GM18517 (cell line): Measurements from ENCODE around the gene N4BP2L2.
"Not testable (repeated sequence)": the region's sequence is repeated elsewhere in the genome, so short reads cannot be mapped to it uniquely, and the experiment has no call there.

ENCODE experiments used
- ATAC-seq: cut with Tn5 transposase; IDR thresholded peaks from one replicate; pipeline ENCODE4 v1.9.1; 2021; ENCODE audit warnings: mild to moderate bottlenecking, moderate library complexity; ENCODE audit not compliant: unreplicated experiment

The N4BP2L2 gene

DNA sequence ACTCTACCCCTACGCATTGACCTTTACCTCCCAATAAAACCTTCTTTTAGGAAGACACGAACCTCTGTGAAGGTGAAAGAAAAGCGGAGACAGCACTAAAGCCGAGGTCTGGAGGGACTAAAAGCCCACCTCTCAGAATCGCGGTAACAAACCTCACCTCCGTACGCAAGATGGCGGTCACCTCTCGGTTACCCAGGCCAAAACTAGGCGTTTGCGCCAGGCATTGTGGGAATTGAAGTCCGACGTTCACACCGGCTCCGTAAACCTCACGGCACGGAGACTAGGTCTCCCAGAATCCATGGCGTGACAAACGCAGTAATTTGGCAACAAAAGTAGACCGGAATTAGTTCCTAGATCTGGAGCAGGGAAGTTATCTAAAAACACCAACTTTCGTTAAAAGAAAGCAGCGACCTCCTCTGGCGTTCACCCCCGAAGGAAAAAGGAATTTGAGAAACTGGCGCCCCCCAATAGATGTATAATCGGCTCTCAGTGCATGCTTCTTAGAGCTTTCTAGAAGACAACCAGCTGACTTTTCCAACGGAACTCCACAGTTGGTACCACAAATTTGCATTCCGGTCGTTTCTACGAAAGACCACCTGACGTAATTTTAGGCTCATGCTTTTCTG, at the start of gene N4BP2L2:
TSS of gene N4BP2L2 (minus strand) at position 175 of the 626 bp plus-strand sequence. CDS start 1,768 bp downstream, outside the sequence.
- peak; percentile 95 for ATAC-seq

- ATAC-seq, result no peak
Measured at GRCh38 chr13:32587811-32588170, 49.2 kb upstream of the N4BP2L2 start.

DNA sequence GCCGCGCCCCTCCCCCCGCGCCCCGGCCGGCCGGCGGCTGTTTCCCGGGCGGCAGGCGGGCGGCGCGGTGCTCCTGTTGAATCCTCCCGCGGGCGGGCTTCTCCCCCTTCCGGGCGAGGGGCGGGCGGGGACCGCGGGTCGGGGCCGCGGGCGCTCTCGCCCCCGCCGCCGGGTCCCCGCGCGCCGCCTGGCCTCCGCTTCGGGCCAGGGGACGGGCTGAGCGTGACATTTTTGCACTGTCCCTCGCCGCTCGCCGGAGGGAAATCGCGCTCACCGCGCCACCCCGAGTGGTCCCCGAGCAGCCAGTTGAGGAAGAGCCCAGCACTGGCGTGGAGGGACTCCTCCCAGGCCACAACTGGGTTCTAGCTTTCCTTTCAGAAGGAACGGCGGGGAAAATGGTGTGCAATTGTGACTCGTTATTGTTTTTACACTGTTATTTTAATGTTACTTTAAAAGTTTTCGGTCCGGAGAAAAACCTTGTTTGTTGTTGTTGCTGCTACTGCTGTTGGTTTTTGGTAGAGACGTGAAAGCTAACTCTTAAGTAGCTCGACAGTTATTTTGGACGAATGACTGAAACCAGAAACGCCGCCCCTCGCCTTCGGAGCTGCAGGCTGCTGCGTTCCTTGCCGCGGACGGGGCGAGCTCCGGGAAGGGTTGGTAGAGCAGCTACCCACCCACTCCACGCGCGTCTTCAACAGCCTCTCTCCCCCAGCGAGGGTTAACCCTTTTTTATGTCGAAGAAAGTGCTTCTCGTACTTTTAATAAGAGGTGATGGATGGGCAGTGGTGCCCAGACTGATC, 48.6 kb upstream of the N4BP2L2 start:
- peak; percentile 33 for ATAC-seq

GRCh38 chr13:32586080-32586900, 47.7 kb upstream of the N4BP2L2 start, which contains the start of gene PDS5B:
PDS5B (plus strand) TSS chr13:32586452; CDS start chr13:32648773, 62,321 bp downstream.
- ATAC-seq, result peak; percentile 75

GRCh38 chr13:32585550-32586079, 47.0 kb upstream of the N4BP2L2 start:
- no peak for ATAC-seq

DNA sequence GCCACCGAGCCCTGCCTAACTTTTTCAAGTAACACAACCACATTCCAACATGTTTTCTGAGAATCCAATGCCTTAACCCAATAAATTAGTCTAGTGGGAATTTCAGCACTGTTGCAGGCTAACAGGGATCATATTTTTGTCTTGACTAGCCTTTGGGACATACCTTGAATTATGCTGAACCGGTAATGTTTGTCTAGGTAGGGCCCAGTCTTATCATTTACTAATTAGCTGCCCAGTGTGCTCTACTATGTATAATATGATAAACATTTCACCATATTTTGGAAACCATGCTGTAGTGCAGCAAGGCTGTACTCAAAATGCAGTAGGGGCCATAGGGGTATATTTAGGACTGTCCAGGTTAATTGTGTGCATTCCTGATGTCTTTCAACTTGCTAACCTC, 44.4 kb upstream of the N4BP2L2 start:
- no peak for ATAC-seq

GRCh38 chr13:32582281-32582680, 43.7 kb upstream of the N4BP2L2 start:
- no peak for ATAC-seq

DNA sequence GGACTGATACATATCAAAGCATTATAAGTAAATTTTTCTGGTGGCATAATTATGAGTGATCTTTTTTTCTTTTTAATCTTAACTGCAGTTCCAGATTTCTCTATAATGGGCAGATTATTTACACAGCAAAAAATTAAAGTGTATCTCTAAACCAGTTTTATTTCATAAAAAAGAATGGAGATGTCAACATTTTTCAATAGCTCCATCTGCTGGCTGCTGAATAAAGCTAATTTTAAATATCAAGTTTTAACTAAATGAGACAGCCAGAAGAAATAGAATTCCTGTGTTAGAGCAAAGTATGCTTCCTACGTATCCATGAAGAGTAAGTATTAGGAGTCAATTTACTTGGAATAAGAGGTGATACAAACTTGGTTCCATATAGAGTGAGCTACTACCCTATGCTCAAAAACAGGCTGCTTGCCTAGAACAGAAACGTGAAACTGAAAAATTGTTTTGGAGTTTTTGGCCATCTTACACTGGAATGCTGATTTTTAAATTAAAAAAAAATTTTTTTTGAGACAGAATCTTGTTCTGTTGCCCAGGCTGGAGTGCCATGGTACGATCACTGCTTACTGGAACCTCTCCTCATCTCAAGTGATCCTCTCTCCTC, 42.7 kb upstream of the N4BP2L2 start:
- ATAC-seq, result no peak

- no peak for ATAC-seq
Measured at GRCh38 chr13:32577032-32577431, 38.4 kb upstream of the N4BP2L2 start.

- not testable (repeated sequence) for ATAC-seq
Measured at GRCh38 chr13:32575687-32576086, 37.1 kb upstream of the N4BP2L2 start.

- ATAC-seq, result not testable (repeated sequence)
Measured at GRCh38 chr13:32560842-32561241, 22.2 kb upstream of the N4BP2L2 start.

DNA sequence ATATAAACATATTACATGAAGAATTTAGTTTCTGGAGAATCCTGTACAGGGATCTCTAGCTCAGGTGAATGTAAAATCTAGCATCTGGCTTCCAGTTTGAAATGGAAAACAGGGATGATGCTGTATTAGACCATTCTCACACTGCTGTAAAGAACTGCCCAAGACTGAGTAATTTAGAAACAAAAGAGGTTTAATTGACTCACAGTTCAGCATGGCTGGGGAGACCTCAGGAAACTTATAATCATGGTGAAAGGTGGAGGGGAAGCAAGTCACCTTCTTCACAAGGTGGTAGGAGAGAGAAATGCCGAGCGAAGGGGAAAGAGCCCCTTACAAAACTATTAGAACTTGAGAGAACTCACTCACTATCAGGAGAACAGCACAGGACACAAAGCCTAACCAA, 17.0 kb upstream of the N4BP2L2 start:
- no peak for ATAC-seq

DNA sequence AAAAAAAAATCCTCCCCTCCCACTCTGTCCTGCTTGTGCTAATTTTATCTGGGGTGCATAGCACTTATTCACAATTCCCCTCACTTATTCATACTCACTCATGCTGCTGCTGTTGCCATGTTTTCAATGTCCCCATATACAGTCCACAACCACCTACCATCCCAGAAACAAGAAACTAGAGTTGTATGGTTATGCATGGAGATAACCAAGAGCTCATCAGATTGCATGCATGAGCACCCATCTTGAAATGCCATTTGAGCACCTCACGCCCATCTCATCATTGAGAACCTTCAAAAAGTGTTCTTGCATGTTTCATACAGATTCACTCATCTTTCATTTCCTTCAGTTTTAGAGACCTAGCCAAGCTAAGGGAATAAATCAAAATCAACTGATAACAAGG, 15.1 kb upstream of the N4BP2L2 start:
- no peak for ATAC-seq

DNA sequence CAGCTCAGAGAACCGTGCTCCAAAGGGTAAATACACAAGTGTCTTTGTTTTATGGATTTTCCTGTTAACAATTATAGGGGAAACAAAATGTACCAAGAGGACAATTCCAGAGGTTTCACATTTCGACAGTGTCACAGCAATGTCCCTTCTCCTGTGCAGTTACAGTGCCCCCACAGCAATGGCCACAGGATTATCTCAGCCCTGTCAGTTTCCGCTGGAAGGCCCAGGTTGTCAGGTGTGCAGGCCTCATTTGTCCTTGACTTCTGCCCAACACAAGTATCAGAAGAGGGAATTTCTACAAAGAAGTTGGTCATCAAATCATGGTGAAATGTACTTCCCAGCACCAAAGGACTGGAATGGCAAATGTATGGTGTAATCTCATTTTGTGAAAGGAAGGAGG, 11.2 kb upstream of the N4BP2L2 start:
- no peak for ATAC-seq

DNA sequence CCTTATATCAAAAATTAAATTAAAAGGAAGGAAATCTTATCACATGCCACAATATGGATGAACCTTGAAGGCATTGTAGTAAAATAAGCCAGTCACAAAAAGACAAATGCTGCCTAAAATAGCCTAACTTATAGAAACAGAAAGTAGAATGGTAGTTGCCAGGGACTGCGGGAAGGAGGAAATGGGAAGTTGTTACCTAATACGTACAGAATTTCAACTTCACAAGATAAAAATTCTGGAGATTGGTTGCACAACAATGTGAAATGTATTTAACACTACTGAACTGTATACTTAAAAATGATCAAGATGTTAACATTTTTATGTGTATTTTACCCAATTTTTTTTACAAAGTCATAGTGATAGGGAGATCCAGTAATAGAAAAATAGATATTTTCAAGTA, 10.2 kb upstream of the N4BP2L2 start:
- no peak for ATAC-seq

GRCh38 chr13:32545083-32545482, 6.5 kb upstream of the N4BP2L2 start:
- ATAC-seq, result no peak

DNA sequence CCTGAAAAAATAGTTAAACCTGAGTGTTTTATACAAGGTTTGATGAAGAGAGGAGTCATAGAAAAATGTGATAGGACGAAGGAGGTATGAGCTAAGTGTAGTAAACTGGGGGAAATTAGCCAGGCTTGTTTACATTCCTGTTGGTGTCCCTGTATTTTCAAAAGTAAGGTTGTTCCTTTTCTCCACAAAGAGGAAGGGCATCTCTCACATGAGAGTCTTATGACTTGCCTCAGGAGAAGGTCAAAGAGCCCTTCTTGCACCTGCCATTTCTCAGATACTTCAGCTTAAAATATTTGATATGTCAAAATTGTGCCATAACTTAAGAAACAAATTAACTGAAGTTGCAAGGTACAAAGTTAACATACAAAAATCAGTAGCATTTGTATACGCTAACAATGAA, 3.6 kb upstream of the N4BP2L2 start:
- ATAC-seq, result no peak

GRCh38 chr13:32538143-32538620, 413 bp downstream of the N4BP2L2 start:
- ATAC-seq, result peak; percentile 77

DNA sequence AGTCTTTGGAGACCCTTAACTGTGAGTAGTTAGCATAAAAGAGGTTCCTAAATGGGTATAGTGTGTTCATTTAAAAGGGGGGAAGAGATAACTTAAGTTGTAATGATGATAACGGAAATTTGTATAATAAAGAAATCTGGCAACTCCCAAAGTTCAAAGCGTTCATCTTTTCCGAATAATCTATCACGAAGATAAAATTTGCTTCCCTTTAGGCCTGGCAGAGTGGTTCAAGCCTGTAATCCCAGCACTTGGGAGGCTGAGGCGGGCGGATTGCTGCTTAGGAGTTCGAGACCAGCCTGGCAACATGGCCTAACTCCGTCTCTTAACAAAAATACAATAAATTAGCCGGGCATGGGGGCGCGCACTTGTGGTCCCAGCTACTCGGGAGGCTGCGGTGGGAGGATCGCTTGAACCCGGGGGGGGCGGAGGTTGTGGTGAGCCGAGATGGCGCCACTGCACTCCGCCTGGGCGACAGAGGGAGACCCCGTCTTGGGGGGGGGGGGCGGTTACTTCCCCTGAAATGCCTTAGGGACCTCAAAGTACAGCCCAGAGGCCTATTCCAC, 934 bp downstream of the N4BP2L2 start:
- ATAC-seq, result no peak

DNA sequence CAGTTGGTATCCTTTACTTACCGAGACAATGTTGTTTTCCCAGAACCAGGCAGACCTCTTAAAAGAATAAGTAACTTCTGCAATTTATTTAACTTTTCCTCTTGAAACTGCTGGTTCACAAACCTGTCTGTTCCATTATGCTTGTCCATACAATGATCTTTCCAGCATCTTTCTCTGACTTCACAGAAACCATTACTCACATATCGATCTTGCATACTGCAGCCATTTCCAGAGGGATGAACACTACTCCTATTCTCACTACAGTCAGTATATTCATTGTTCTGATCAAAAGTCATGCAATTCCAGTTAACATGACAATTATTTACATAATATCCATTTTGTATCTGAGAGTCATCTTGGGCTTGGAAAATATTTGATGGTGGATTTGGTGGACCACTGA, 2.8 kb downstream of the N4BP2L2 start:
- no peak for ATAC-seq
